ENCODE results near the gene REM1.
"Not testable (repeated sequence)": the region's sequence is repeated elsewhere in the genome, so short reads cannot be mapped to it uniquely, and the experiment has no call there.

The REM1 gene

GRCh38 chr20:31474758-31475427 is at the start of gene REM1, which contains the start of gene DEFB124:
TSS of gene REM1 (plus strand) at chr20:31475288. CDS start at chr20:31476446, 1,158 bp downstream.
TSS of gene DEFB124 (minus strand) at chr20:31475127. CDS start at chr20:31473013, 2,114 bp downstream.
- Mint-ChIP-seq H3K9me3 (no peaks in the 10 kb centered on the region), H3K36me3 (ENCODE audit: low read depth) (no peaks in the 10 kb centered on the region), H3K27ac (no peak within 1 kb of the TSS), H3K27me3 (ENCODE audit: low read depth) (peaks cover 50% of the 10 kb centered on the region), H3K4me3 (no peak within 1 kb of the TSS), H3K4me1 (ENCODE audit: low read depth) (no peaks in the 10 kb centered on the region)

GRCh38 chr20:31425797-31426196 is 49.3 kb upstream of the REM1 start:
- H3K4me1 Mint-ChIP-seq (ENCODE audit: low read depth): no peaks in the 10 kb centered on the region
- H3K36me3 Mint-ChIP-seq (ENCODE audit: low read depth): no peaks in the 10 kb centered on the region
- peaks cover 3% of the 10 kb centered on the region for H3K27me3 Mint-ChIP-seq (ENCODE audit: low read depth)
- no peak overlapping the region for H3K27ac Mint-ChIP-seq
- H3K4me3 Mint-ChIP-seq: no peak overlapping the region
- no peaks in the 10 kb centered on the region for H3K9me3 Mint-ChIP-seq

GRCh38 chr20:31426891-31427551 is 48.1 kb upstream of the REM1 start:
- not testable (repeated sequence) for H3K9me3 Mint-ChIP-seq; H3K4me3 Mint-ChIP-seq; H3K27ac Mint-ChIP-seq; H3K27me3 Mint-ChIP-seq (ENCODE audit: low read depth); H3K4me1 Mint-ChIP-seq (ENCODE audit: low read depth); H3K36me3 Mint-ChIP-seq (ENCODE audit: low read depth)

- H3K9me3 Mint-ChIP-seq; H3K27me3 Mint-ChIP-seq (ENCODE audit: low read depth); H3K36me3 Mint-ChIP-seq (ENCODE audit: low read depth); H3K4me3 Mint-ChIP-seq; H3K27ac Mint-ChIP-seq; H3K4me1 Mint-ChIP-seq (ENCODE audit: low read depth): not testable (repeated sequence)
Observed at GRCh38 chr20:31427576-31427975, 47.5 kb upstream of the REM1 start.

GRCh38 chr20:31430568-31431115 is 44.4 kb upstream of the REM1 start:
- H3K9me3 Mint-ChIP-seq: no peaks in the 10 kb centered on the region
- peaks cover 5% of the 10 kb centered on the region for H3K27me3 Mint-ChIP-seq (ENCODE audit: low read depth)
- no peak overlapping the region for H3K4me3 Mint-ChIP-seq
- no peaks in the 10 kb centered on the region for H3K4me1 Mint-ChIP-seq (ENCODE audit: low read depth)
- H3K36me3 Mint-ChIP-seq (ENCODE audit: low read depth): no peaks in the 10 kb centered on the region
- H3K27ac Mint-ChIP-seq: no peak overlapping the region

- peaks cover 4% of the 10 kb centered on the region for H3K27me3 Mint-ChIP-seq (ENCODE audit: low read depth)
- no peak within 1 kb of the TSS for H3K27ac Mint-ChIP-seq
- H3K9me3 Mint-ChIP-seq: no peaks in the 10 kb centered on the region
- H3K4me1 Mint-ChIP-seq (ENCODE audit: low read depth): no peaks in the 10 kb centered on the region
- no peaks in the 10 kb centered on the region for H3K36me3 Mint-ChIP-seq (ENCODE audit: low read depth)
- no peak within 1 kb of the TSS for H3K4me3 Mint-ChIP-seq
Observed at GRCh38 chr20:31440012-31440659, 35.0 kb upstream of the REM1 start, which contains the start of gene DEFB123. TSS of gene DEFB123 (plus strand) at chr20:31440632. CDS start at chr20:31440699, 67 bp downstream.

GRCh38 chr20:31446084-31446819 is 28.8 kb upstream of the REM1 start:
- no peak overlapping the region for H3K4me3 Mint-ChIP-seq

GRCh38 chr20:31449511-31450414 is 25.3 kb upstream of the REM1 start:
- peaks cover 3% of the 10 kb centered on the region for H3K27me3 Mint-ChIP-seq (ENCODE audit: low read depth)
- H3K4me1 Mint-ChIP-seq (ENCODE audit: low read depth): no peaks in the 10 kb centered on the region
- H3K9me3 Mint-ChIP-seq: no peaks in the 10 kb centered on the region
- no peak overlapping the region for H3K27ac Mint-ChIP-seq
- no peak overlapping the region for H3K4me3 Mint-ChIP-seq
- no peaks in the 10 kb centered on the region for H3K36me3 Mint-ChIP-seq (ENCODE audit: low read depth)

More at GRCh38 chr20:31446084-31446819, 28.8 kb upstream of the REM1 start:
- peaks cover 4% of the 10 kb centered on the region for H3K27me3 Mint-ChIP-seq (ENCODE audit: low read depth)
- H3K9me3 Mint-ChIP-seq: no peaks in the 10 kb centered on the region
- no peaks in the 10 kb centered on the region for H3K36me3 Mint-ChIP-seq (ENCODE audit: low read depth)
- H3K4me1 Mint-ChIP-seq (ENCODE audit: low read depth): no peaks in the 10 kb centered on the region
- H3K27ac Mint-ChIP-seq: no peak overlapping the region

GRCh38 chr20:31452575-31452974 is 22.5 kb upstream of the REM1 start:
- no peaks in the 10 kb centered on the region for H3K9me3 Mint-ChIP-seq
- H3K4me1 Mint-ChIP-seq (ENCODE audit: low read depth): no peaks in the 10 kb centered on the region
- H3K36me3 Mint-ChIP-seq (ENCODE audit: low read depth): no peaks in the 10 kb centered on the region
- peaks cover 3% of the 10 kb centered on the region for H3K27me3 Mint-ChIP-seq (ENCODE audit: low read depth)
- H3K27ac Mint-ChIP-seq: no peak overlapping the region
- H3K4me3 Mint-ChIP-seq: no peak overlapping the region

GRCh38 chr20:31454361-31454760 is 20.7 kb upstream of the REM1 start:
- no peaks in the 10 kb centered on the region for H3K9me3 Mint-ChIP-seq
- H3K27me3 Mint-ChIP-seq (ENCODE audit: low read depth): peaks cover 10% of the 10 kb centered on the region
- H3K36me3 Mint-ChIP-seq (ENCODE audit: low read depth): no peaks in the 10 kb centered on the region
- no peaks in the 10 kb centered on the region for H3K4me1 Mint-ChIP-seq (ENCODE audit: low read depth)
- no peak overlapping the region for H3K27ac Mint-ChIP-seq
- H3K4me3 Mint-ChIP-seq: no peak overlapping the region

- H3K4me1 Mint-ChIP-seq (ENCODE audit: low read depth); H3K9me3 Mint-ChIP-seq; H3K4me3 Mint-ChIP-seq; H3K36me3 Mint-ChIP-seq (ENCODE audit: low read depth); H3K27ac Mint-ChIP-seq: not testable (repeated sequence)
- peaks cover 22% of the 10 kb centered on the region for H3K27me3 Mint-ChIP-seq (ENCODE audit: low read depth)
Observed at GRCh38 chr20:31470946-31471345, 4.1 kb upstream of the REM1 start.

GRCh38 chr20:31472395-31473330 is 2.4 kb upstream of the REM1 start:
- Mint-ChIP-seq H3K27me3 (ENCODE audit: low read depth) (peaks cover 38% of the 10 kb centered on the region), H3K9me3 (no peaks in the 10 kb centered on the region), H3K36me3 (ENCODE audit: low read depth) (no peaks in the 10 kb centered on the region), H3K4me3 (no peak overlapping the region), H3K4me1 (ENCODE audit: low read depth) (no peaks in the 10 kb centered on the region), H3K27ac (no peak overlapping the region)

Data from T-helper 1 cell treated with Interleukin-12 subunit alpha and Interleukin-12 subunit beta and Interleukin-4 antibody, amounts not matched to agents 30 μg/mL and 1 μg/mL, for 36 hours (primary cell).